GM23338 (cell line): ENCODE measurements around the gene ADCY4. TPM values are rescaled to one million over a fixed set of nuclear protein-coding genes. Genes with fewer than 3 reads are reported as not detected.
A peak's percentile ranks its signal among the peaks of the same experiment; 100 is the strongest.

Experiments
- ATAC-seq: fragments of 200-7000 bp; cut with Tn5 transposase; 3 replicates; pipeline ENCODE4 v1.9.1; 2020
- DNase-seq: peaks from one replicate; pipeline ENCODE4 v3.0.0-alpha.2; 2015; ENCODE audit warnings: low spot score
- H2AFZ ChIP-seq: fragments of 200-600 bp; sonication (generic); 2 replicates; pipeline ENCODE4 v1.8.0; 2016; ENCODE audit warnings: antibody characterized with exemption, mild to moderate bottlenecking, moderate library complexity
- H3F3A ChIP-seq: fragments of 200-600 bp; sonication (generic); replicated peaks from 2 replicates; pipeline ENCODE4 v1.8.0; 2017; ENCODE audit warnings: antibody characterized with exemption, mixed run types, low read depth
- H3K27ac ChIP-seq: fragments of 200-600 bp; sonication (generic); 2 replicates; pipeline ENCODE4 v1.6.1; 2016; ENCODE audit warnings: low read depth
- H3K27me3 ChIP-seq: fragments of 200-600 bp; sonication (generic); 2 replicates; pipeline ENCODE4 v1.8.0; 2016; ENCODE audit warnings: mild to moderate bottlenecking, mixed run types, moderate library complexity; ENCODE audit not compliant: insufficient read depth
- H3K36me3 ChIP-seq: fragments of 200-600 bp; sonication (generic); 2 replicates; pipeline ENCODE4 v1.8.0; 2016; ENCODE audit warnings: mild to moderate bottlenecking; ENCODE audit not compliant: insufficient read depth
- H3K4me1 ChIP-seq: fragments of 200-600 bp; sonication (generic); 2 replicates; pipeline ENCODE4 v1.8.0; 2016; ENCODE audit warnings: mild to moderate bottlenecking, moderate library complexity; ENCODE audit not compliant: insufficient read depth
- H3K4me2 ChIP-seq: fragments of 200-600 bp; sonication (generic); 2 replicates; pipeline ENCODE4 v1.7.1; 2017; ENCODE audit warnings: mixed run types
- H3K4me3 ChIP-seq: fragments of 200-600 bp; sonication (generic); 2 replicates; pipeline ENCODE4 v1.6.1; 2016; ENCODE audit warnings: mixed run types
- H3K79me2 ChIP-seq: fragments of 200-600 bp; sonication (generic); replicated peaks from 2 replicates; pipeline ENCODE4 v1.8.0; 2017; ENCODE audit warnings: mild to moderate bottlenecking; ENCODE audit not compliant: insufficient read depth
- H3K9me2 ChIP-seq: fragments of 200-600 bp; sonication (generic); 2 replicates; pipeline ENCODE4 v1.8.0; 2017; ENCODE audit not compliant: insufficient read depth
- H4K20me1 ChIP-seq: fragments of 200-600 bp; sonication (generic); replicated peaks from 2 replicates; pipeline ENCODE4 v1.8.0; 2017; ENCODE audit warnings: mild to moderate bottlenecking; ENCODE audit not compliant: insufficient read depth
- H3K27ac Mint-ChIP-seq: 2 replicates; pipeline ENCODE4 v1.8.0; 2020; ENCODE audit warnings: inconsistent platforms, mild to moderate bottlenecking, moderate library complexity, mixed read lengths
- H3K27me3 Mint-ChIP-seq: 3 replicates; pipeline ENCODE4 v1.8.0; 2022; ENCODE audit warnings: low read depth, mild to moderate bottlenecking, moderate library complexity, mixed read lengths, inconsistent platforms; ENCODE audit not compliant: insufficient read depth, poor library complexity
- H3K36me3 Mint-ChIP-seq: 3 replicates; pipeline ENCODE4 v1.8.0; 2021; ENCODE audit warnings: low read depth, mild to moderate bottlenecking, inconsistent platforms, moderate library complexity, mixed read lengths
- H3K4me1 Mint-ChIP-seq: 3 replicates; pipeline ENCODE4 v1.8.0; 2020; ENCODE audit warnings: mild to moderate bottlenecking, inconsistent platforms, mixed read lengths
- H3K4me3 Mint-ChIP-seq: 3 replicates; pipeline ENCODE4 v1.8.0; 2021; ENCODE audit warnings: moderate library complexity, mild to moderate bottlenecking, inconsistent platforms, mixed read lengths
- H3K9me3 Mint-ChIP-seq: 3 replicates; pipeline ENCODE4 v1.8.0; 2020; ENCODE audit warnings: moderate library complexity, mild to moderate bottlenecking, inconsistent platforms, mixed read lengths
- EZH2 ChIP-seq: fragments of 200-600 bp; sonication (generic); IDR thresholded peaks from one replicate; pipeline ENCODE4 v1.8.0; 2017; ENCODE audit warnings: antibody characterized with exemption, mild to moderate bottlenecking, low read depth; ENCODE audit not compliant: unreplicated experiment
- EZH2phosphoT487 ChIP-seq: fragments of 200-600 bp; sonication (generic); IDR thresholded peaks from one replicate; pipeline ENCODE4 v1.8.1; 2018; ENCODE audit warnings: antibody characterized with exemption; ENCODE audit not compliant: unreplicated experiment
- NANOG ChIP-seq: IDR thresholded peaks from 2 replicates; pipeline ENCODE4 v1.6.1; 2016; ENCODE audit warnings: antibody characterized with exemption, borderline replicate concordance
- POLR2AphosphoS5 ChIP-seq: IDR thresholded peaks from 2 replicates; pipeline ENCODE4 v1.6.1; 2016; ENCODE audit warnings: antibody characterized with exemption, low read depth
- STAT1 ChIP-seq: IDR thresholded peaks from one replicate; pipeline ENCODE4 v1.6.1; 2016; ENCODE audit warnings: antibody characterized with exemption; ENCODE audit not compliant: unreplicated experiment
- ZNF114 ChIP-seq: fragments of 250-450 bp; sonication (Bioruptor Pico); IDR thresholded peaks from 2 replicates; pipeline ENCODE4 v1.5.0; 2020; ENCODE audit warnings: mild to moderate bottlenecking, moderate library complexity
- polyA plus RNA-seq: library from polyadenylated mRNA; unstranded; fragments of >200 nt; fragmentation: Nextera tagmentation; extraction: Ambion mirVana; gene quantifications from 2 replicates; pipeline ENCODE4 v1.2.1, GENCODE V29; 2016
- total RNA-seq: library from RNA; depleted of rRNA; stranded (reverse); fragments of >200 nt; shearing (Covaris generic); gene quantifications from 2 replicates; pipeline ENCODE4 v1.2.3, GENCODE V29; 2014
- TF ChIP-seq, protein P1 (sequence below), 2 experiments: fragments of 200-600 bp in 1 of 2; sonication (generic) in 1 of 2; conservative IDR thresholded peaks; 2 replicates each; pipeline versions ENCODE4 v1.5.1 to v1.6.1; 2016 to 2017; ENCODE audit warnings: antibody characterized with exemption in 2 of 2, low read depth in 2 of 2, mild to moderate bottlenecking in 2 of 2, moderate library complexity in 1 of 2
- TF ChIP-seq, protein P2 (sequence below): IDR thresholded peaks from one replicate; pipeline ENCODE4 v1.6.1; 2018; ENCODE audit warnings: antibody characterized with exemption; ENCODE audit not compliant: unreplicated experiment

ADCY4 gene
- total and polyA plus RNA-seq, 2 experiments from 2014 or later = 0.10 to 0.40 TPM

DNA sequence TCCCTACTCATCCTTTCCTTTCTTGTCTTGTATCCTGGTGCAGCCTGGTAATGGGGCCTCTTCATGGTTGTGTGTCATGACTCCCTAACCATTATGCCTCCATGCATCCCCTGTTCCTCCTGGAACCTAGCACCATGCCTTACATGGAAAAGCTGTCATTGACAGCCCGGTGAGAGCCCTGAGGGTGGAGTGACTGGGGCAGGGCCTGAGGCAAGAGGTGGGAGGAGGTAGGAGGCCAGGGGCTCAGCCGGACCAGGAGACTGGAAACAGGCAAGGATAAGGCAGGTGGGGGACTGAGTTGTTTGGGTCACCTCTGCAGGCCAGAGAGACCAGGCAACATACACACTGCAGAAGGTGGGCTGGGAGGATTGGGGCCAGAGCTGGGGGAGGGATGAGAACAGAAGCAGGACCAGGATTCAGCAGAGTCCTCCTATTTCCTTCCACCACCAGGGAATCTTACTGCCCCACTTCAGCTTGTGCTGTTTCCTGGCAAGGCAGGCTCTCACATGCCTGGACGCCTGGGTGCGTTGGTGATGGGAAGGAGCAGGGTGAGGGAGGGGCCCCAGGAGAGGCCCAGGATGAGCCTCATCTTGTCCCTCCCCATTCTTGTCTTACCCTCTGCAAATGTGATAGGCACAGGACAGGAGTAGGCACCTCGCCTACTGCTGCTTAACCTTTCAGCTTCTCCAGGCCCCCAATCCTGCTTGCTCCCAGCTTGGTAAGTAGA lies 25.2 kb downstream of the ADCY4 start, which contains the start of gene LTB4R2:
Gene LTB4R2 (plus strand): TSS at position 603 of the 727 bp plus-strand sequence. CDS start 525 bp downstream, outside the sequence.
- H3K4me1 ChIP-seq = peaks cover 4% of the 10 kb centered on the region; the same call in 1 of the 2 replicates
- peaks cover 10% of the 10 kb centered on the region; the same call in 1 of the 2 replicates for H3K27me3 ChIP-seq
- no peaks in the 10 kb centered on the region for H3F3A ChIP-seq
- H4K20me1 ChIP-seq = no peaks in the 10 kb centered on the region; the same call in none of the 2 replicates
- Mint-ChIP-seq H3K4me3 (peak within 1 kb of the TSS; percentile 63), H3K4me1 (peaks cover 15% of the 10 kb centered on the region), H3K36me3 (peaks cover 45% of the 10 kb centered on the region), H3K9me3 (no peaks in the 10 kb centered on the region), H3K27ac (no peak within 1 kb of the TSS), H3K27me3 (peaks cover 25% of the 10 kb centered on the region)
- H3K79me2 ChIP-seq = no peaks in the 10 kb centered on the region
- TF ChIP-seq, protein P1, sequence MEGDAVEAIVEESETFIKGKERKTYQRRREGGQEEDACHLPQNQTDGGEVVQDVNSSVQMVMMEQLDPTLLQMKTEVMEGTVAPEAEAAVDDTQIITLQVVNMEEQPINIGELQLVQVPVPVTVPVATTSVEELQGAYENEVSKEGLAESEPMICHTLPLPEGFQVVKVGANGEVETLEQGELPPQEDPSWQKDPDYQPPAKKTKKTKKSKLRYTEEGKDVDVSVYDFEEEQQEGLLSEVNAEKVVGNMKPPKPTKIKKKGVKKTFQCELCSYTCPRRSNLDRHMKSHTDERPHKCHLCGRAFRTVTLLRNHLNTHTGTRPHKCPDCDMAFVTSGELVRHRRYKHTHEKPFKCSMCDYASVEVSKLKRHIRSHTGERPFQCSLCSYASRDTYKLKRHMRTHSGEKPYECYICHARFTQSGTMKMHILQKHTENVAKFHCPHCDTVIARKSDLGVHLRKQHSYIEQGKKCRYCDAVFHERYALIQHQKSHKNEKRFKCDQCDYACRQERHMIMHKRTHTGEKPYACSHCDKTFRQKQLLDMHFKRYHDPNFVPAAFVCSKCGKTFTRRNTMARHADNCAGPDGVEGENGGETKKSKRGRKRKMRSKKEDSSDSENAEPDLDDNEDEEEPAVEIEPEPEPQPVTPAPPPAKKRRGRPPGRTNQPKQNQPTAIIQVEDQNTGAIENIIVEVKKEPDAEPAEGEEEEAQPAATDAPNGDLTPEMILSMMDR (conservative IDR thresholded peaks at IDR 0.05; ENCODE audit: low read depth in 2 of 2) = no peak
- no peak for TF ChIP-seq EZH2
- TF ChIP-seq POLR2AphosphoS5 = no peak
- no peak for TF ChIP-seq ZNF114
- no peak for TF ChIP-seq NANOG
- no peak for TF ChIP-seq EZH2phosphoT487
- TF ChIP-seq, protein P2, sequence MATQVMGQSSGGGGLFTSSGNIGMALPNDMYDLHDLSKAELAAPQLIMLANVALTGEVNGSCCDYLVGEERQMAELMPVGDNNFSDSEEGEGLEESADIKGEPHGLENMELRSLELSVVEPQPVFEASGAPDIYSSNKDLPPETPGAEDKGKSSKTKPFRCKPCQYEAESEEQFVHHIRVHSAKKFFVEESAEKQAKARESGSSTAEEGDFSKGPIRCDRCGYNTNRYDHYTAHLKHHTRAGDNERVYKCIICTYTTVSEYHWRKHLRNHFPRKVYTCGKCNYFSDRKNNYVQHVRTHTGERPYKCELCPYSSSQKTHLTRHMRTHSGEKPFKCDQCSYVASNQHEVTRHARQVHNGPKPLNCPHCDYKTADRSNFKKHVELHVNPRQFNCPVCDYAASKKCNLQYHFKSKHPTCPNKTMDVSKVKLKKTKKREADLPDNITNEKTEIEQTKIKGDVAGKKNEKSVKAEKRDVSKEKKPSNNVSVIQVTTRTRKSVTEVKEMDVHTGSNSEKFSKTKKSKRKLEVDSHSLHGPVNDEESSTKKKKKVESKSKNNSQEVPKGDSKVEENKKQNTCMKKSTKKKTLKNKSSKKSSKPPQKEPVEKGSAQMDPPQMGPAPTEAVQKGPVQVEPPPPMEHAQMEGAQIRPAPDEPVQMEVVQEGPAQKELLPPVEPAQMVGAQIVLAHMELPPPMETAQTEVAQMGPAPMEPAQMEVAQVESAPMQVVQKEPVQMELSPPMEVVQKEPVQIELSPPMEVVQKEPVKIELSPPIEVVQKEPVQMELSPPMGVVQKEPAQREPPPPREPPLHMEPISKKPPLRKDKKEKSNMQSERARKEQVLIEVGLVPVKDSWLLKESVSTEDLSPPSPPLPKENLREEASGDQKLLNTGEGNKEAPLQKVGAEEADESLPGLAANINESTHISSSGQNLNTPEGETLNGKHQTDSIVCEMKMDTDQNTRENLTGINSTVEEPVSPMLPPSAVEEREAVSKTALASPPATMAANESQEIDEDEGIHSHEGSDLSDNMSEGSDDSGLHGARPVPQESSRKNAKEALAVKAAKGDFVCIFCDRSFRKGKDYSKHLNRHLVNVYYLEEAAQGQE = no peak
- TF ChIP-seq STAT1 = no peak
- peak within 1 kb of the TSS; percentile 51 for H3K4me3 ChIP-seq
- H3K9me2 ChIP-seq = no peaks in the 10 kb centered on the region
- DNase-seq (no peak), ATAC-seq (no peak)
- no peak within 1 kb of the TSS for H3K27ac ChIP-seq
- H3K36me3 ChIP-seq = peaks cover 3% of the 10 kb centered on the region; the same call in 1 of the 2 replicates
- no peak within 1 kb of the TSS for H2AFZ ChIP-seq
- H3K4me2 ChIP-seq = peak within 1 kb of the TSS; percentile 68; the same call in 1 of the 2 replicates
